SK-MEL-5 (cell line): ENCODE data around the gene AAR2. TPM values are rescaled to one million over a fixed set of nuclear protein-coding genes. Genes with fewer than 3 reads are reported as not detected.

Source experiments
- DNase-seq: peaks from one replicate; pipeline ENCODE4 v3.0.0-alpha.2; 2016; ENCODE audit warnings: low read depth, low spot score
- in situ Hi-C: cut with HindIII; loops from 2 replicates; pipeline ENCODE4 v1.10.0; 2016; ENCODE audit warnings: low sequenced_read_pairs, high pct_unique_total_duplicates, low pct_unique_long_range_greater_than_20kb
- total RNA-seq: library from RNA; depleted of rRNA; stranded (reverse); fragments of >200 nt; shearing (Covaris generic); gene quantifications from 2 replicates; pipeline ENCODE4 v1.2.3, GENCODE V29; 2014

Gene AAR2
- total RNA-seq, 1 experiment from 2014 or later = 46.9 TPM

DNA sequence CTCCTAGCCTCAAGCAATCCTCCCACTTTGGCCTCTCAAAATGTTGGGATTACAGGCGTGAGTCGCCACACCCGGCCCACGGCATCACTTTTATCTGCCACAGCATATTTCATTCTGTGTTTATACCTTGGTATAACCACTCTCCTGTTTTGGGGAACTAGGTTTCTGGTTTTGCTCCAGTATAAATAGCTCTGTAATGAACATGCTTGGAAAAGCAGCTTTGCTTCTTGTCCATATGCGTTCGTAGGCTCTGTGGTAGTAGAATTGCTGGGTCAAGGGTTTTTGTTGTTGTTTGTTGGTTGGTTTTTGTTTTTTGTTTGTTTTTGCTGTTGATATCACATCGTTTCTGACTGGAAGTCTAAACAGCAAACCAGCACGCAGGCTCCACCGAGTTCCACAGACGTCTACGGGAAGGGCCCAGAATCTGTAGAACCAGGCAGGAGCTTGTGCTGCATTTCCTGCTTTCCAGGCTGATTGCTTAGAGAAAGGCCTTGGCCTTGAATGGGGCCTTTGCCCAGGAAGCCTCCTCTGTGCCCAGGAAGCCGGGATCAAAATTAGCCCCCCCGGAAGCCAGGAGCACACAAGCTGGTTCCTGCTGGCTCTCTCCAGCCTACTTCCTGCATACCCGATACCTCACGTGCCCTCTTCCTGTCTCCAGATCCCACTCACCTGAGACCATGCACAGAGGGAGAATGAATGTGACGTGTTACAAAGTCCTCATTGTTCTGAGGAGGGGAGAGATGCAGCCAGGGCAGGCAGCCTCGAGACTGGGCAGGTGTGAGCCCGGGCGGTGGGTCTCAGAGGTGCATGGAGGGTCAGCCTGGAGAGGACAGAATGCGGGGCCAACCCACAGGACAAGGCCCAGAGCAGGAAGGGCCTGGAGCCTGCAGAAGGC lies 34.7 kb downstream of the AAR2 start:
- DNase-seq = no peak
- in situ Hi-C loops = no loop called here

DNA sequence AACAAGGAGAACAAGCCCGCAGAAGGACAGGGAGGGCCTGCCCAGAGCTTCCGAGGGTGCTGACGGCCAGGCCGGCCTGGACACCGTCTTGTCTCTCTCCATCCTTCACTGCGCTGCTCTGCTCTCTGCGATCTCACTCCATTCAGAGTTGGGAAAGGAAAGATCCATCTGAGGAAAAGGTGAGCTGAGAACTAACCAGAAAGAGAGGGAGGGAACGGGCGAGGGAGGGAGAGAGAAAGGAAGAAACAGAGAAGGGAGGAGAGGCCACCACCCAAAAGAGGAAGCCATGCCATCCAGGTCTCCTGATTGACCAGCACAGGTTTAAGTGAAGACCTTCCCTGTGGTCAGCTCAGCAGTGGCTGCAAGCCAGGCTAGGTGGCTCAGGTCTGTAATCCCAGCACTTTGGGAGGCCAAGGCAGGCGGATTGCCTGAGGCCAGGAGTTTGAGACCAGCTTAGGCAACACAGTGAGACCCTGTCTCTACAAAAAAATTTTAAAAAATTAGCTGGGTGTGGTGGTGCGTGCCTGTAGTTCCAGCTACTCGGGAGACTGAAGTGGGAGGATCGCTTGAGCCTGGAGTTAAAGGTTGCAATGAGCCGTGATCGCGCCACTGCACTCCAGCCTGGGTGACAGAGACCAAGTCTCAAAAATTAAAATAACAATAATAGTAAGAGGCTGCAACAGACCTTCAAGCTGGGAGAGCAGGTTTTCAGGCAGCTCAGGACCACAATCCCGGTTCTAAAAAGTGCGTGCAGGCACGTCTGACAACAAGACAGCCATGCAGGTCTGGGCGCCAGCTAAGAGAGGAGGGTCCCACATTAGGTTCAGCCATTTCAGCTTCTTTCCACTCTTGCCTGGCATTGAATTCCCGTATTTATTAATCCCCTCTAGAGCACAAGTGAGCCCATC lies 35.6 kb downstream of the AAR2 start:
- in situ Hi-C loops = no loop called here
- no peak for DNase-seq

DNA sequence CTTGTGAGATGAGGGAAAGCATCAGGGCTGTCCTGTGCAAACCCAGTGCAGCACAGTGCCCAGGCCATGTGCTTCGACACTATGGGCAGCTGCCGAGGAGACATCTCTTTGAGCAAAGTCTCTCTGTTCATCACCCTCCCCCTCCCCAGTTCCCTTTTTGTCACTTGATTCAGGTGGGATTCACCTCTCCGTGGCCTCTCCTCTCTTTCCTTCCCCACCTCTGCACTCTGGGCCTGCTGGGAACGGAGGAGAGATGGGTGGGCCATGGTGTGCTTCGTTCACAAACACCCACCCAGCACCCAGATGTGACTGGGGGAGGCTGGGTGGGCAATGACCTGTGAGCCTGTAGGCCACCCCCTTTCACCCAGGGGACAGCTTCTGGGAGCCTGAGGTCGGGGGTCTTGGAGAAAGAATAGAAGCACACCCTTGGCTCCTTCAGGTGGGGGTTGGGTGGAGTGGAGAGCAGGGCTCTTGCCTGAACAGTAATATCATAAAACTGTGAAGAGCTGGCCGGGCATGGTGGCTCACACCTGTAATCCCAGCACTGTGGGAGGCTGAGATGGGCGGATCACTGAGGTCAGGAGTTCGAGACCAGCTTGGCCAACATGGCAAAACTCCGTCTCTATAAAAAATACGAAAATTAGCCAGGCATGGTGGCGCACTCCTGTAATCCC lies 36.4 kb downstream of the AAR2 start:
- no peak for DNase-seq
- in situ Hi-C loops = no loop called here

DNA sequence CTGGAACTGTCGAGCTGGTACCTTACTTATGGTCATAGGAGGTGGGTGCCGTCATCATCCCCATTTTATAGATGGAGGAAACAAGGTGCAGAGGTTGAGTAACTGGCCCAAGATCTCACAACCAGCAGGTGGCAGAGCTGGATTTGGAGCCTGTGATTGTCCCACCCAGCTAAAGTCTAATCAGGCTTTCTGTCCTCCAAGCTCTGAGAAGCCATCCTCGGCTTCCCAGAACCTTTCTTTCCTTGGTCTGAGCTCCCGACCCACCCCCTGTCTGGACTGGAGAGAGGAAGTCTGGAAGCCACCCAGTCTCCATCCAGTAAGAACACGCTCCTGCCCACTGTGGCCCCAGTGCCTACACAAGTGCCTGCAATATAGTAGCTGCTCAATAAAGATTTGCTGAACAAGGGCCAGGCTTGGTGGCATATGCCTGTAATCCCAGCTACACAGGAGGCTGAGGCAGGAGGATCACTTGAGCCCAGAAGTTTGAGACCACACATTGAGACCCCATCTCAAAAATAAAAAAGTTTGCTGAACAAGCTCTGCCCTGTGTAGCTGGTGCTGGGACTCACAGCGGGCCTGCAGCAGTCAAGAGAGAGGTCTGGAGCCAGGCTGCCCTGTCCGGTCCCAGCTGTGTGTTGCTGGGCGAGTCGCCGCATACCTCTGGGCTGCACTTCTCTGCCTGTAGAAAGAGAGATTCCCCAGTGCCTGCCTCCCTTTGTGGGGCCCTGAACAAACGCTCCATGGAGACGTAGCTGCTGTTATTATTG lies 37.3 kb downstream of the AAR2 start:
- in situ Hi-C loops = no loop called here
- DNase-seq = peak; percentile 71

DNA sequence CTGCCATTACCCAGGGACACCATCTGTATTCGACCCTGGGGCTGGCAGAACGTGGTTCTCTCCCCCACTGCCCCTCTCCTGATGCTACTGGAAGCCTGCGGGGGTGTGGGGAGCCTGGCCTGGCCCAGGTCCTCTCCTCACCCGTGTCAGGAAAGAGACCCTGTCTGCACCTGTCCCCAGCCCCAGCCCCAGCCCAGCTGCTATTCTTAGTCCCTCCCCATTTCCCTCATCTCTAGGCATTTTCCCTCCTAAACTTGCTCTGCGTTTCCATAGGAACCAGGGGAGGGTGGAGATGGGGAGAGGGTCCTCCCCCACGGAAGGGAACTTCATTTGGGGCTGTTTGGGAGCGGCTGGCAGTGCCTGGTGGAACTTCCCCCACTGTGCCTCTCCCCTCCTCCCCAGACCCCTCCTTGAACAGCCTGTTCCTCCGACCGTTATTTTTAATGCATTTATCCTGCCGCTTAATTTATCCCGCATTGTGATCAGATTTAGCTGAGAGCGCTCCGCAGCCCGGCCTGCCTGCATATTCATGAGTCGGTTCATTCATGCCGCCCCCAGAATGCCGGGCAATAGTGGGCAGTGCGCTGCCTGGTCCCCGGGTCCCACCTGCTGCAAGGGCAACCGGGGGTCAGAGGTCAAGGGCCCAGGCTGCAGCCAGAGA lies 38.0 kb downstream of the AAR2 start:
- in situ Hi-C loops = no loop called here
- no peak for DNase-seq

DNA sequence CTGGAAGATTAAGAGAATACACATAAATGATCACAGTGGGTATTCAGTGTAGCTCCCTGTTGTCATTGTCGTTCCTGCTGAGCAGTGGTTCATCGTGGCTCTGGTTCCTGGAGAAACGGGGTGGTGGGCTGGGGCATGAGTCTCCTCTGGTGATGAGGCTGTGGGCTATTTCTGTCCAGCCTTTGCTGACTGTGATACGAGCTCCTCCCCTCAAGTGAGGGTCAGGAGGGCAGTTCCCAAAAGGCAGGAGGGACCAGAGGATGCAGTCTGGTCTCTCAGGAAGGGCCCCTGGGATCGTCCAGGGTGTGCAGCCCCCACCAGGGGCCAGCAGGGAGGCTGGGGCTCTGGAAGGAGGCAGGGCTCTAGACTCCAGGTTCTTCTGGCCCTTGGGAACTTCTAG lies 38.7 kb downstream of the AAR2 start:
- no peak for DNase-seq
- in situ Hi-C loops = no loop called here

DNA sequence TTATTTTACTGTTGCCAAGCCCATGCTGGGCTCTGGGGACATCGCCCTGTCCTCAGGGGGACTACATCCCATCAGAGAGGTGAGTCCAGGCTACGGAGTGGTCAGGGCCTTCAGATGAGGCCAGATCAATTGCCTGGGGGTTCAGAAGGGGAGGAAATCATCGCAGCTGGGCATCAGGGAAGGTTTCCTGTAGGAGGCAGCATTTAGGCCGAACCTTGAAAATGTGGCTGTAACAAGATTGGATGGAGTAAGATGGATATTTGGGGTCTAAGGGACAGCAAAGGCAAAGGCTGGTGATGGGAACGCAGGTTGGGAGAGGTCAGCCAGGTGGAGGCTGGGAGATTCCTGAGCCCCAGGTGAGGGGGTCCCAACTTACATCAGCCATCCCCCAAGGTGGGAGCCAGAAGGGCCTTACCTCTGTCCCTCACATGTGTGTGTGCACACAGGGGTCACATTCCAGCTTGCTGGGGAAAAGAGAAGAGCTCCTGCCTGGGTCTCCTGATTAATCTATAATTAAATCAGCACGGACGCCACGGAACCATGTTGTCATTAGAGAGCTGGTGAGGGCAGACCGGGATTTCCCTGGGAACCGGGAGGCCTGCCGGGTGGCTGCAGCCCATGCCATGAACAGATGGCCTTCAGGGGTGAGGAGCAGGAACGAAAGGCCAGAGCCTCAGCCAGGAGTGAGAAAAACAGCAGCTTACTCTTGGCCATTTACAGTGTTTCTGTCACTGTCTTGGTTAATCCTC lies 39.3 kb downstream of the AAR2 start:
- in situ Hi-C loops = no loop called here
- DNase-seq = no peak

DNA sequence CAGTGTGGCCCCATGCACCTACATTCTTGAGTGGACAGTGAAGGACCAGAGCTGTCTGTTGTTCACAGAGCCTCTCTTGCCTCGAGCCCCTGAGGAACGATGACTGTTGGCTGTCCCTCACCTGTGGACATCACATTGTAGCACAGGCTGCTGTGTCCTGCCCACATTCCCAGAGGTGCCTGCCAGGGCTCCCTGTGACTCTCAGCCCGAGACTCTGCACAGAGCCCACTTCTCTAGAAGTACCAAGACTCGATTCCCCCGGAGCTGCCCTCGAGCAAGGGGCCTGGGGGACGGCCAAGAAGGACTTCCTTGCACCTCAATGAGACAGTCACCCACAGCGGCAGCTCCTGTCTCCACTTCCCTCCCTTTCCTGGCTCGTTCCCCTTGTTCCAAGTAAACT lies 41.3 kb downstream of the AAR2 start:
- in situ Hi-C loops = no loop called here
- DNase-seq = no peak

DNA sequence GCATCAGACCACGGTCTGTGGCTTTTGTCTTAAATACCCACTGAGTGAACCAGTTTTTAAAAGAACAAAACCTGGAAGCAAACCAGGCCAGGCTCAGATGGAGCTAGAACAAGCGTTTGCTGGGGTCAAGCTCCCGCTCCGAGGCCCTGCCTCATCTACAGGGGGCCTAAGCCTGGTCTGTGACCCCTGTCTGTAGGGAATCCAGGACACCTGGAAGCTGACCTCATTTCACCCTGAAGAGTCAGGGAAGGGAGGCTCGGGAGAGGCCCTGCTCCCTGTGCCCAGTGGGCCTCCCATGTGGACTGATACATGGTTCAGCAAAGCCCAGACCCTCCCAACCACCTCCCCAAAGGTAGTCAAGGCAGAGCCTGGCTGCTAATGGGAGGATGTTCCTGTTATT lies 43.1 kb downstream of the AAR2 start:
- DNase-seq = no peak
- in situ Hi-C loops = no loop called here

DNA sequence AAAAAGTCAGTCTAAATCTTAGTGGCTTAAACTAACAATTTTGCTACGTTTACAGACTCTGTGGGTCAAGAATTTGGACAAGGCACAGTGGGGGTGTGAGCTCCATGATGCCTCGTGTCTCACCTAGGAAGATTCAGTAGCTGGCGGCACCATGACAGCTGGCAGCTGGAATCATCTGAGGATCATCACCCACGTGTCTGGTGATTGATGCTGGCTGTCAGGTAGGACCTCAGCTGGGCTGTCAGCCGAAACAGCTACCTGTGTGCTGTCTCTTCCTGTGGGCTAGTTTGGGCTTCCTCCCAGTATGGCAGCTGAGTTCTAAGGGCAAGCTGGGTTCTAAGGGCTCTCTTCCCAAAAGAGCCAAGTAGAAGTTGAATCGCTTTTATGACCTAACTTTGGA lies 43.5 kb downstream of the AAR2 start:
- in situ Hi-C loops = no loop called here

DNA sequence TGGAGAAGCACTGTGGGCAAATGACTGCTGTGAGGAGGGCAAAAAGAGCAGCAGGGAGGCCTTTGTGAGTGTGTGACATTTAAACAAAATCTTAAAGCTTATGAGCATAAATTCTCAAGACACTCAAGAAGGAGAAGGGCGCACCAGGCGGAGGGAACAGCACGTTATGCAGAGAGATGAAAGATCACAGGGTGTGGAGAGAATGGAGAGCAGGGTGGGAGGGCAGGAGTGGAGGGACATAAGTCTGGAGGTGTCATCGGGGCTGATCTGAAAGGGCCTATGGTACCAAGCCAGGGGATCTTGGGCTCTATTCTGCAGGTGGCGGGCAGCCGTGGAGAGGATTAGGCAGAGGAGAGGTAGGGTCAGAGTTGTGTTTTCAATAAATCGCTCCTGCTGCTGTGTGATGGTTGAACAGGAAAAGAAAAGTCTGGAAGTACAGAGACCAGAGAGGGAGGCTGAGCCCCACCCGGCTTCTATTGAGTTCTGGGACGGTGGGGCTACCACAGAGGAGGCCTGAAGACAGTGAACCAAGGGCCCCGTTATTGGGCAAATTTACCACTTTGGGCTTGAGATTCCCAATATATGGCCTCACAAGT lies 45.6 kb downstream of the AAR2 start:
- in situ Hi-C loops = no loop called here
- DNase-seq = no peak

More for the DNA sequence above, 43.5 kb downstream of the AAR2 start:
- DNase-seq = no peak

DNA sequence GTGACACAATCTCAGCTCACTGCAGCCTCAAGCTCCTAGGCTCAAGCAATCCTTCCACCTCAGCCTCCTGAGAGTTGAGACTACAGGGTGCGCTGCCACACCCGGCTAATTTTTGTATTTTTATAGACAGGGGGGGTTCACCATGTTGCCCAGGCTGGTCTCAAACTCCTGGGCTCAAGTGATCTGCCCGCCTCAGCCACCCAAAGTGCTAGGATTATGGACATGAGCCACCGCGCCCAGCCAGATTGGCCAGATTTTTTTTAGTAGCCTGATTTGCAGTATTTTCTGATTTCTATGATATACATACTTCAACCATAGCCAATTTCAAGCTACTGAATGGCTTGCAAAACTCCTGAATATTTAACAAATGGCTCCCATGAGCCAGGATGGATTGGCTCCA lies 48.5 kb downstream of the AAR2 start:
- in situ Hi-C loops = no loop called here

DNA sequence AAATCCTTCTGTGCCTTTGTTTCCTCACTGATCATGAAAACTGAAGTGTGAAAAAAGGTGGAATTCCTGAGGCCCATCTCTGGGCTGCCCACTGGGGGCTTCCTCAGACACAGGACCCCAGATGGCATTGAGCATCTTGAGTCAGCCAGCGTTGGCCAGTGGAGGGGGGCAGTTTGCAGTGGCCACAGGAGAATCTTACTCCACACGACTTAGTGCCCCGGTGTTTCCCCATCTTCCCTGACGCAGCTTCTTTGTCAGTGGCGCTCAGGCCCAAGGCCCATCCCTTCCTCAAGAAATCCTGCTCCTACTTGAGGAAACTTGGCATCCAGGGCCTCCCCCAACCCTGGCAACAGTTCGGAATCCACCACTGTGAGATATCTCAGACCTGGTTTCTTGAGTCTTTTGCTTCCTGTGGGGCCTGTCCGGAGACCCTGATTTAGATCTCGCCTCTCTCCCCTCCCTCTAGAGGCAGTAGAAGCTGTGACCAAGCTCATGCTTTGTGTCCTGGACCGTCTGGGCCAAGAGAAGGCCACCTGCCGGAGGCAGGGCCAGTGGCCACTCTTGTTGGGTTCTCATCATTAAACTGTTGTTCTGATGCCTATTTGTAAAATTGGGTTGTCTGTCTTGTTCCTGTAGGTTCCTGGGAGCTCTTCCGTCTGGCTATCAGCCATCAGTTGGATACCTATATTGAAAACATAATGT lies 49.6 kb downstream of the AAR2 start:
- in situ Hi-C loops = no loop called here
- DNase-seq = no peak

More for the DNA sequence above, 48.5 kb downstream of the AAR2 start:
- DNase-seq = no peak

DNA sequence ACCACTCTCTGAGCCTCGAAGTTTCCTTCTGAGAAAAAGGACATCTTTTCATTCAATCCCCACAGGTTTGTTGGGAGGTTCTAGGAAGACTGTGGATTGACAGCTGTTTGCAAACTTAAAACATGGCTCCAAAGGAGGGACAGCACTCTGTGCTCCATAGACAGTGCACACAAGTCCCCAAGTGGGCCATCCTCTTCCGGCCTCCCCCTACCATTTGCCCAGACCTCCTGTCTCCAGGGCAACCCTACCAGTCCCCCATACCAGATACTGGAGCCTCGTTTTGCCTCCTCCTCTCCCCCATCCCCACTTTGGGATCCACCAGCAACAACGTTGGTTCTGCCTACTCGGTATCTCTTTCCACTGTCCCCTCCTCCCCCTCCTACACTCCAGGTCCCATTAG lies 61.4 kb downstream of the AAR2 start:
- in situ Hi-C loops = no loop called here
- DNase-seq = no peak

DNA sequence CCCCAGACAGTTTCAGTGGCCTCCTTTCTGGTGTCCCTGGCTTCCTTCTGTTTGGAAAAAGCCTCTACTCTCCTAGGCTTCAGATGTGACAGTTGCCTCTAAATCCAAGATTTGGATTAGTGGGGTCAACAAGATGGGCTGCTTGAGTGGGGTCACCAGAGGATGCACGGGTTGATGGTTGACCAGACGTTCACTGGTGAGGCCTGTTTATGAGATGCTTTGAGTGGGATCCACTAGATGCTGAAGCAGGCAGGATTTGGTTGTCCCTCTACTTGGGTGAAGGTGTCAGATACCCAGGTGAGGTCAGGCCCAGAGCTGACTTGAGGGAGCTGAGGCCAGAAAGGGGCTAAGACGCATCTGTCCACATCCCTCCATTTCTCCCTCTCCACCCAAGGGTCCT lies 61.8 kb downstream of the AAR2 start:
- in situ Hi-C loops = no loop called here
- no peak for DNase-seq
